ENCODE data around the gene CSGALNACT2.

DNA sequence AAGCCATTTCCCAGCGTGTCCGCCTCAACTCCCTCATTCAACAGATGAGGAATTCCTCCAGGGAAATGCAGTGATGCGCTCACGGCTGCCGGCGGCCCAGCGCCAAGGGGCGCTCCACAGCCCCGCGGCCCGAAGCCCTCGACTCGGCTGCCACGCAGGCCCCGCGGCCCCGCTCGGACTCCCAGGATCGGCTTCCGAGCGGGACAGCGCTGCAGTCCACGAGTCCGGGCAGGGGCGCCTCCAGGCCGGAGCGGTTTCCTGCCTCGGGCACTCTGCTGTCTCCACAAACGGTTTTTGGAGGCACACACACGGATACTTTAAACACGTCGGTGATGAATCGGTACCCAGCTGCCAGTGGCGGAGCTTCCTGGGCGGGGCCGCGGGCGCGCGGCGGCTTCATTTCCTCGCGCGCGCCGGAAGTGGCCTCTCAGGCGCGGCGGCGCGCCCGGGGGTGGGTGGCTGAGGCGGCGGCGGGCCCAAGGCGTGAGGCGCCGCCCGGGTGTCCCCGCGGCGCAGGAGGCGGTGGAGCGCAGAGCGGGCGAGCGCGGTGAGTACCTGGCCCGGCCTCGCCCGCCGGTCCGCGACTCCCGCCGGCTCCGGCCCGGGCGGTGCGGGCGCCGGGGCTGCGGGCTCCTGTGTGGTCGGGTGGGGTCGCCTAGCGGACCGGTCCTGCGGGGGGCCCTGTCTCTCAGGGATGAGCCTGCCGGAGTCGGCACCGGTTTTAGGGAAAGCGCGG lies at the start of gene CSGALNACT2:
- TF ChIP-seq POLR2A (IDR thresholded peaks at IDR 0.05; ENCODE audit: low read length) (peak; percentile 77), GATA1 (IDR thresholded peaks at IDR 0.05; ENCODE audit: low read depth, low read length) (no peak)

Data from erythroblast (primary cell).